DND-41 (cell line): ENCODE results near the gene GDI1.

ENCODE experiments used
- ATAC-seq: fragments of 200-7000 bp; cut with Tn5 transposase; 3 replicates; pipeline ENCODE4 v1.9.1; 2021; ENCODE audit warnings: low read depth; ENCODE audit not compliant: insufficient read depth
- DNase-seq: peaks from one replicate; pipeline ENCODE4 v3.0.0-alpha.2; 2020
- H2AFZ ChIP-seq: 2 replicates; pipeline ENCODE4 v1.6.0; 2012; ENCODE audit warnings: low read depth, low read length
- H3K27ac ChIP-seq: 2 replicates; pipeline ENCODE4 v1.5.1; 2012; ENCODE audit warnings: low read length, inconsistent platforms
- H3K27me3 ChIP-seq: fragments of 200-600 bp; sonication (generic); 2 replicates; pipeline ENCODE4 v1.6.0; 2012; ENCODE audit warnings: low read length, mild to moderate bottlenecking, inconsistent platforms; ENCODE audit not compliant: insufficient read depth, poor library complexity
- H3K36me3 ChIP-seq: 2 replicates; pipeline ENCODE4 v1.5.1; 2012; ENCODE audit warnings: low read length, inconsistent platforms; ENCODE audit not compliant: insufficient read depth
- H3K4me1 ChIP-seq: 2 replicates; pipeline ENCODE4 v1.5.1; 2012; ENCODE audit warnings: mild to moderate bottlenecking, low read length; ENCODE audit not compliant: insufficient read depth
- H3K4me2 ChIP-seq: 2 replicates; pipeline ENCODE4 v1.6.0; 2012; ENCODE audit warnings: mild to moderate bottlenecking, moderate library complexity, low read length, inconsistent platforms; ENCODE audit not compliant: insufficient read depth
- H3K4me3 ChIP-seq, 2 experiments: fragments of 200-600 bp in 1 of 2; shearing (Covaris generic) in 1 of 2; 2 replicates each; pipeline ENCODE4 v1.5.1; 2012 to 2016; ENCODE audit warnings: inconsistent platforms in 2 of 2, low read length in 2 of 2, mild to moderate bottlenecking in 2 of 2, low read depth in 1 of 2, moderate library complexity in 1 of 2
- H3K79me2 ChIP-seq: 2 replicates; pipeline ENCODE4 v1.6.0; 2012; ENCODE audit warnings: low read length, inconsistent platforms; ENCODE audit not compliant: insufficient read depth
- H3K9ac ChIP-seq: 2 replicates; pipeline ENCODE4 v1.6.0; 2012; ENCODE audit warnings: low read depth, mild to moderate bottlenecking, inconsistent platforms, low read length, moderate library complexity
- H3K9me3 ChIP-seq: 2 replicates; pipeline ENCODE4 v1.5.1; 2012; ENCODE audit warnings: low read length, moderate library complexity, mild to moderate bottlenecking, inconsistent platforms; ENCODE audit not compliant: insufficient read depth, severe bottlenecking
- H4K20me1 ChIP-seq: 2 replicates; pipeline ENCODE4 v1.6.0; 2012; ENCODE audit warnings: low read length; ENCODE audit not compliant: insufficient read depth
- EZH2 ChIP-seq: IDR thresholded peaks from 3 replicates; pipeline ENCODE4 v1.6.1; 2012; ENCODE audit warnings: borderline replicate concordance, low read depth, mild to moderate bottlenecking, moderate library complexity, low read length, inconsistent platforms; ENCODE audit not compliant: severe bottlenecking
- TF ChIP-seq, protein P1 (sequence below): IDR thresholded peaks from 2 replicates; pipeline ENCODE4 v1.5.1; 2012; ENCODE audit warnings: borderline replicate concordance, low read length, moderate library complexity, mild to moderate bottlenecking; ENCODE audit not compliant: poor library complexity, severe bottlenecking; ENCODE audit errors: extremely low read depth

The GDI1 gene

DNA sequence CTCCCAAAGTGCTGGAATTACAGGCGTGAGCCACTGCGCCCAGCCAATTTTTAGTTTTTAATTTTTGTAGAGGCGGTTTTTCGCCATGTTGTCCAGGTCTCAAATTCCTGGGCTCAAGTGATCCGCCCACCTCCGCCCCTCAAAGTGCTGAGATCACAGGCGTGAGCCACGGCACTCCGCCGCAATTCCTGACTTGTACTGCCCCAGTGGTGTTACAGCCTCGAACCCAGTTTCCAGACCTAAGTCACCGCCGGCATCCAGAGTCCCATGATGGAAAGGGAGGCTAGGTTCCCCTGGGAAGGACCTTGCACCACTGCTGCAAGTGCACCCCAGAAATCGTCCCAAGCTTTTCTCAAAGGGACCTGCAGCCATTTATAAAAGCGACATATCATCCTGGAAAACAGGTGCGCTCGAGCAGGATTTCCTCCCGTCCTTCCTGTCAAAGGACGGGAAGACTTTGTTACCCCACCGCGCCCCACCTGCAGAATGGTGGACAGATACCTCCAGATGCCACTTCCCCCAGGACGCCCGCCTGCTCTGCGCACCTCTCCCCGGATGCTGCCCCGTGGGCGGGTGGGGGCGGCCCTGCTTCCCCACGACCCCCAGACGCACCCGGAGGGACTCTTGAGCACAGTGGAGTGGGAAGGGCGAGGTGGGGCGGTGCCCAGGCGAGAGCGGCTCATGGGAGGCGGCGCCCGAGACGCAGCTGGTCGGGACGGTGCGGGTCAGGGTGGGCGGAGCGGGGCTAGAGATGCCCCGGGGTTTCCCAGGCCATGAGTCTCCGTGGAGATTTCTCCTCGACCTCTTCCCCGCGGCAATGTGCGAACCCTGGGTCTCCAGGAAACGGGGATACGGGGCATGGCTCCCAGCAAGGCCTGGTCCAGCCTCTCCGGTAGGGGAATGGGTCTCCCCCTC lies 39.7 kb upstream of the GDI1 start:
- Histone ChIP-seq H3K27me3 (no peaks in the 10 kb centered on the region), H3K9ac (peak overlapping the region; percentile 98), H3K9me3 (no peaks in the 10 kb centered on the region), H3K4me1 (peaks cover 21% of the 10 kb centered on the region), H2AFZ (peak overlapping the region; percentile 65), H4K20me1 (peaks cover 21% of the 10 kb centered on the region), H3K27ac (peak overlapping the region; percentile 98), H3K36me3 (peaks cover 29% of the 10 kb centered on the region), H3K4me3 (peak overlapping the region; percentile 35 to 81), H3K79me2 (peaks cover 31% of the 10 kb centered on the region), H3K4me2 (peak overlapping the region; percentile 78)
- no peak for TF ChIP-seq EZH2
- TF ChIP-seq, protein P1, sequence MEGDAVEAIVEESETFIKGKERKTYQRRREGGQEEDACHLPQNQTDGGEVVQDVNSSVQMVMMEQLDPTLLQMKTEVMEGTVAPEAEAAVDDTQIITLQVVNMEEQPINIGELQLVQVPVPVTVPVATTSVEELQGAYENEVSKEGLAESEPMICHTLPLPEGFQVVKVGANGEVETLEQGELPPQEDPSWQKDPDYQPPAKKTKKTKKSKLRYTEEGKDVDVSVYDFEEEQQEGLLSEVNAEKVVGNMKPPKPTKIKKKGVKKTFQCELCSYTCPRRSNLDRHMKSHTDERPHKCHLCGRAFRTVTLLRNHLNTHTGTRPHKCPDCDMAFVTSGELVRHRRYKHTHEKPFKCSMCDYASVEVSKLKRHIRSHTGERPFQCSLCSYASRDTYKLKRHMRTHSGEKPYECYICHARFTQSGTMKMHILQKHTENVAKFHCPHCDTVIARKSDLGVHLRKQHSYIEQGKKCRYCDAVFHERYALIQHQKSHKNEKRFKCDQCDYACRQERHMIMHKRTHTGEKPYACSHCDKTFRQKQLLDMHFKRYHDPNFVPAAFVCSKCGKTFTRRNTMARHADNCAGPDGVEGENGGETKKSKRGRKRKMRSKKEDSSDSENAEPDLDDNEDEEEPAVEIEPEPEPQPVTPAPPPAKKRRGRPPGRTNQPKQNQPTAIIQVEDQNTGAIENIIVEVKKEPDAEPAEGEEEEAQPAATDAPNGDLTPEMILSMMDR = no peak
- DNase-seq = peak; percentile 72
- peak; percentile 63 for ATAC-seq

DNA sequence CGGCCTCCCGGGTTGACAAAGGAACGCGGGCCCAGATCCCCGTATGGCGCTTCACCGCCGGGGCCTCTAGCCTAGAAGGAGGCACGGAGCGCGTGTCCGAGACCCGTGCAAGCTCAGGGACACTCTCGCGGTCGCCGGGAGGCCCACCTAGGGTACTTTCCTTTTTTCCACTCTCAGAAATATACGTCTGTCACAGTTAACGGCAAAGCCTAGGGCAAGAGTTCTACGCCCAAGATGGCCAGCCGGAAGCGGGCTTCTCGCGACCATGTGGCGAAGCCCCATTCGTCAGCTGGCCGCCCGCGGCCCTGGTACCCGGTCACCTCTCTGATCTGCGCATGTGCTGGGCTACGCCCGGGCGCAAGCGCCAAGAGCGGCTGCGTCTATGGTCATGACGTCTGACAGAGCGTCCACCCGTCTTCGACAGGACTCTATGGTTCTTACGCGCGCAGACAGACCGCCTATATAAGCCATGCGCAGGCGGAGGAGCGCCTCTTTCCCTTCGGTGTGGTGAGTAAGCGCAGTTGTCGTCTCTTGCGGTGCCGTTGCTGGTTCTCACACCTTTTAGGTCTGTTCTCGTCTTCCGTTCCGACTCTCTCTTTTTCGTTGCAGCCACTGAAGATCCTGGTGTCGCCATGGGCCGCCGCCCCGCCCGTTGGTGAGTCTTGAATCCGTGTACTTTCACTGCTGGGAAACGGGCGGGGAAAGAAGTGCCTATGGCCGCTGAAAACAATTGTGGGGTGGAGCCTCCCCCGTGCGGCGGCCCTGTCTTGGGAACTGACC lies 38.9 kb upstream of the GDI1 start, which contains the start of gene RPL10:
TSS of gene RPL10 (plus strand) at position 490 of the 780 bp plus-strand sequence. CDS start at position 633, 143 bp downstream.
- H3K4me3 ChIP-seq = peak within 1 kb of the TSS; percentile 72 to 81
- peak within 1 kb of the TSS; percentile 78 for H3K4me2 ChIP-seq
- H3K27me3 ChIP-seq = no peaks in the 10 kb centered on the region
- H3K79me2 ChIP-seq = peaks cover 31% of the 10 kb centered on the region
- H3K36me3 ChIP-seq = peaks cover 29% of the 10 kb centered on the region
- peak within 1 kb of the TSS; percentile 65 for H2AFZ ChIP-seq
- H3K9me3 ChIP-seq = no peaks in the 10 kb centered on the region
- H3K4me1 ChIP-seq = peaks cover 21% of the 10 kb centered on the region
- no peak for TF ChIP-seq EZH2
- TF ChIP-seq, protein P1 = no peak
- ATAC-seq = peak; percentile 69
- peak; percentile 94 for DNase-seq
- peaks cover 21% of the 10 kb centered on the region for H4K20me1 ChIP-seq
- H3K27ac ChIP-seq = peak within 1 kb of the TSS; percentile 98
- H3K9ac ChIP-seq = peak within 1 kb of the TSS; percentile 98

DNA sequence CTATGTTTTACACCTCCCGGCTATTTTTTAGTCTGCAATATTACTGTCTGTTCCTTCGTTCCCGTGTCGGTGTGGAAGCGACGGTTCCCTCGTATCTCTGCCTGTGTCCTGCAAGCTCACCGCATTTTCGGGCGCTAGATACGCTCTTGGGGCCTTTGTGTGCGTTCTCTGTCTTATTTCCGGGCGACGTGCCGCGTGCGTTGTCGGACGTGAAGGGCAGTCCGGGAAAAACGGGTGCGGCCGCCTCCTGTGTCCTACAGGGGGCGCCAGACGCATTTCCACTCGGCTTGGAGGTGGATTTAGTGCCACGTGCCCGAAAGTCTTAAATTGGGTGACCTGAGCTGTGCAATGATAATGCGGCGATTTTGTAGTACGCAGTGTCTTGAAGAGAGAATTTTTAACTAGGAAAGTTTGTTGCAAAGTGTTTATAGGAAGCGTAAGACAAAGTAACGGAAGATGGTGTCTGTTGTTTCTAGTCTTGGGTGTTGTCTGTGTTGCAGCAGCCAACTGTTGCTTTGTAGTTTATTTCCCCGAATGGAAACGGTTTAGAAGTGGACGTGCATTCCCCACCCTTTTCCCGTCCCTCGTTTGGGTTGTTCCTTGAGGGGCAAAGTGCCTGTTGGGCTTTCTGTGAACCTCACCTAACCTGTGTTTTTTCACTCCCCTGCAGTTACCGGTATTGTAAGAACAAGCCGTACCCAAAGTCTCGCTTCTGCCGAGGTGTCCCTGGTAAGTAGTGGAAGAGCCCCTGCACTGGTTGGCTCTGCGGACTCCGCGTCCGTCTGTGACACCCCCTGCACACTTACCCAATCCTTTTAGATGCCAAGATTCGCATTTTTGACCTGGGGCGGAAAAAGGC lies 38.1 kb upstream of the GDI1 start:
- H3K4me2 ChIP-seq = peak overlapping the region; percentile 78
- TF ChIP-seq EZH2 = no peak
- TF ChIP-seq, protein P1 = peak; percentile 89
- no peak overlapping the region for H2AFZ ChIP-seq
- ATAC-seq (peak; percentile 46), DNase-seq (peak; percentile 84)
- peak overlapping the region; percentile 98 for H3K9ac ChIP-seq
- H3K4me1 ChIP-seq = peaks cover 21% of the 10 kb centered on the region
- peaks cover 31% of the 10 kb centered on the region for H3K79me2 ChIP-seq
- H4K20me1 ChIP-seq = peaks cover 21% of the 10 kb centered on the region
- H3K9me3 ChIP-seq = no peaks in the 10 kb centered on the region
- H3K27ac ChIP-seq = peak overlapping the region; percentile 98
- peak overlapping the region; percentile 72 to 81 for H3K4me3 ChIP-seq
- no peaks in the 10 kb centered on the region for H3K27me3 ChIP-seq
- peaks cover 29% of the 10 kb centered on the region for H3K36me3 ChIP-seq
